Lower lobe of right lung (tissue), 2 donors: ENCODE measurements around the gene AFTPH. TPM values are rescaled to one million over a fixed set of nuclear protein-coding genes. Genes with fewer than 3 reads are reported as not detected.

Experiments used
- ATAC-seq, 2 donors: fragments of 200-7000 bp; cut with Tn5 transposase; one replicate each; pipeline ENCODE4 v1.9.1; 2020 to 2022; ENCODE audit warnings: mild to moderate bottlenecking in 2 of 2, moderate library complexity in 2 of 2
- DNase-seq: peaks from one replicate; pipeline ENCODE4 v3.0.0-alpha.2; 2020
- H3K27ac ChIP-seq: fragments of 200-600 bp; one replicate; pipeline ENCODE4 v1.8.0; 2022
- H3K27me3 ChIP-seq: fragments of 200-600 bp; one replicate; pipeline ENCODE4 v1.8.0; 2022; ENCODE audit warnings: low read depth
- H3K36me3 ChIP-seq: fragments of 200-600 bp; one replicate; pipeline ENCODE4 v1.8.0; 2022; ENCODE audit warnings: mild to moderate bottlenecking
- H3K4me1 ChIP-seq: fragments of 200-600 bp; one replicate; pipeline ENCODE4 v1.8.0; 2022
- H3K4me3 ChIP-seq: fragments of 200-600 bp; one replicate; pipeline ENCODE4 v1.8.0; 2022; ENCODE audit warnings: mild to moderate bottlenecking
- H3K9me3 ChIP-seq: fragments of 200-600 bp; one replicate; pipeline ENCODE4 v1.8.0; 2022
- CTCF ChIP-seq: fragments of 200-600 bp; IDR thresholded peaks from one replicate; pipeline ENCODE4 v1.8.0; 2022; ENCODE audit warnings: antibody characterized with exemption, mild to moderate bottlenecking
- intact Hi-C: fragments of 100-400 bp; cut with DNase I; formaldehyde crosslinking; loops from one replicate; pipeline ENCODE4 v1.11.0; 2022
- total RNA-seq: library from RNA; stranded (reverse); fragmentation: NEBNext Ultra II Directional; extraction: Animal tissue kit (Norgen Biotek cat#: 25700); gene quantifications from one replicate; pipeline ENCODE4 v1.2.1, GENCODE V29; 2021
- donor health status: DM: no; HTN: yes; CAD: no; lungs with severe emphysema.

Gene AFTPH
- total RNA-seq, 1 donor from 2014 or later = 42.6 TPM

DNA sequence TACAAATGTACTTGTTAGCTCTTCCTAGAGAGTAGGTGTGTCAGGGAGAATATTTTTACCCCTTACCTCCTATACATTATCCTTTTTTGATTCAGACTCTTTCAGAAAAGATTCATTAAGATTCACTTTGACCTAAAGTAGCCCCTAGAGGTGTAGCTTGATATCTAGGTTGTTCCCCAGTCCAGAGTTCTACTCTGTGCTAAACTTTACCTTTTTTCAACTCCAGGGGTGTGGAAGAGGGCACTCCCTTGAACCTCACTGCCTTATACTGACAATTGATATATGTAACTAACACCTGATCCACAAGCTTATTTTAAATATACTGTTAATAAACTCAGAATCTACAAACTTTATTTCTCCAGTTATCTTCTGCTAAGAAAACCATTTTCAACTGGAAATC, 30.0 kb downstream of the AFTPH start:
- H3K36me3 ChIP-seq = peaks cover 20% of the 10 kb centered on the region
- no peak for DNase-seq
- H3K9me3 ChIP-seq = no peaks in the 10 kb centered on the region
- no peak for TF ChIP-seq CTCF
- no peaks in the 10 kb centered on the region for H3K27me3 ChIP-seq
- H3K4me1 ChIP-seq = no peaks in the 10 kb centered on the region
- no peak overlapping the region for H3K27ac ChIP-seq
- intact Hi-C loops = no loop called here
- no peak for ATAC-seq
- no peak overlapping the region for H3K4me3 ChIP-seq

DNA sequence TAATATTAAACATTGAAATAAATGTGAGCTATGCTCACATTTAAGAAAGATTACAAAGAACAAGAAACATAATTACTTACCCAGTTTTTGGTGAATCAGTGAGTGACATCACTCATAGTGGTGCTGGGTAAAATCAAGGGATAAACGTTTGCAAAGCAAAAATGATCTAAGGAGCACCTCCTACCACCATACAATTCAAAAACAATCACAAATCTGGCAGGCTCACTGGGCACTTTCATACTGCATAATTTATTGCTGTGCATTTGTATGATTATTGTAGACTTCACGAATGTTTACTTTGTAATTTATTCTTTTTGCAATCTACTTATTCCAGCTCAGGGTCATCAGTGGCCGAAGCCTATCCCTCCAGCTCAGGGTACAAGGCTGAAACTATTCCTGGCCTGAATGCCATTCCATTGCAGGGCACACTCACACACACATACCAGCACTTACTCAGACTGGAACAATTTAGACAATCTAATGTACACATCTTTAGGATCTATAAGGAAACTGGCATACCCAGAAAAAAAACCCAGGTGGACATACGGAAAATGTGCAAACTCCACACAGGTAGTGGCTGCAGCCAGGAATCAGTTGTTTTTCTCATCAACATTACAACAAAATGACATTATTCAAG, 34.4 kb downstream of the AFTPH start:
- no peaks in the 10 kb centered on the region for H3K36me3 ChIP-seq
- no peaks in the 10 kb centered on the region for H3K9me3 ChIP-seq
- ATAC-seq (no peak), DNase-seq (no peak)
- no peaks in the 10 kb centered on the region for H3K4me1 ChIP-seq
- no peak overlapping the region for H3K27ac ChIP-seq
- no peak overlapping the region for H3K4me3 ChIP-seq
- TF ChIP-seq CTCF = no peak
- intact Hi-C loops = no loop called here
- H3K27me3 ChIP-seq = no peaks in the 10 kb centered on the region

GRCh38 chr2:64562148-64562784, 38.1 kb downstream of the AFTPH start:
- no peaks in the 10 kb centered on the region for H3K9me3 ChIP-seq
- TF ChIP-seq CTCF = peak; percentile 42
- peak in 1 of 2 donors; percentile 61 for ATAC-seq
- peaks cover 7% of the 10 kb centered on the region for H3K4me1 ChIP-seq
- no peaks in the 10 kb centered on the region for H3K36me3 ChIP-seq
- H3K4me3 ChIP-seq = no peak overlapping the region
- H3K27me3 ChIP-seq = no peaks in the 10 kb centered on the region
- DNase-seq = no peak
- no peak overlapping the region for H3K27ac ChIP-seq
- intact Hi-C loops = no loop called here

DNA sequence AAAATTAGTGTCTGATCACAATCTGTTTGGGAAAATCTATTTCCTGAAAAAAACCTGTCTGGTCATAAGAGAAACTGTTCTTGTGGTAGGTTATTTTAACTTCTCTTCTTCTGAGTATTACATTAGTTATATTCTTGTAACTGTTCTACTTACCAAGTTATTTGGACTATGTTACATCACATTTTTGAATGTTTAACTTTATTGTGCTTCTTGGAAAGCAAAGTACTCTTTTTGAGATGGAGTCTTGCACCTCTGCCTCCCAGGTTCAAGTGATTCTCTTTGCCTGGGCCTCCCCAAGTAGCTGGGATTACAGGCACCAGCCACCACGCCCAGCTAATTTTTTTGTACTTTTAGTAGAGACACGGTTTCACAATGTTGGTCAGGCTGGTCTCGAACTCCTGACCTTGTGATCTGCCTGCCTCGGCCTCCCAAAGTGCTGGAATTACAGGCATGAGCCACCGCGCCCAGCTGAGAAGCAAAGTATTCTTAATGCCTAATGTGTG, 39.4 kb downstream of the AFTPH start:
- H3K9me3 ChIP-seq = no peaks in the 10 kb centered on the region
- TF ChIP-seq CTCF = no peak
- DNase-seq (no peak), ATAC-seq (no peak)
- H3K27ac ChIP-seq = no peak overlapping the region
- H3K4me3 ChIP-seq = no peak overlapping the region
- peaks cover 3% of the 10 kb centered on the region for H3K36me3 ChIP-seq
- peaks cover 7% of the 10 kb centered on the region for H3K4me1 ChIP-seq
- intact Hi-C loops = no loop called here
- no peaks in the 10 kb centered on the region for H3K27me3 ChIP-seq

DNA sequence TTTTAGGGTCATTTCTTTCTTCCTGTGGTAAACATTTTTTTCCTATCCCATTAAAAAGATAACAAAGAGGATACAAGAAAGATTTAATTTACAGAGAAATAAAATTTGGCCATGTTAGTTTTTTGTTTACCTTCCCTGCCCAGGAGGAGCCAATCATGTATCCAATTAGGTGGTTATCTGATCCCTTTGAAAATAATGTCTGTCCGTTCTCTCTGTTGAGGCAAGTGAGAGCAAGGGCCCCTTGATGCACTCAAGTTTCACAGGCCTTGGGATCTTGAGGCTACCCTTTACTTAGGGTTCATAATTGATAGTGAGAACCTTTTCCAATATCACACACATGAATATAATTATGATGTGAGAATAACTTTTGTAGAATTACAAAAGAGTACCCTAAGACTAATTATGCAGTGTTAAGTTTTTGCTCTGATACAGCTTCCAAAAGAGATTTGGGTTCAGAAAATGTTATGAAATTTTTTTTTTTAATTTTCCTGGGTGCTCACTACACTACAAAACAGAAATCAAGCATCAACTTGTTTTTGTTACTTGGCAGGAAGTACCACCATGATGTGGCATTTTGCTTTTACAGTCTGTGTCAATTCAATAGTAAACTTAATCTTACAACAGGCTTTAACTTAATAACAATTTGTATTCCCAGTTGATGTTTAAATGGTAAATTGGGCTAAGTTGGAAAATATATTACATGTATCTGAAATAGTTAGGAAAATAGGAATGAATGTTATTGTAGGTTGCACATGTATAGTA, 42.0 kb downstream of the AFTPH start:
- H3K27me3 ChIP-seq = no peaks in the 10 kb centered on the region
- TF ChIP-seq CTCF = no peak

More for the DNA sequence above, 42.0 kb downstream of the AFTPH start:
- Histone ChIP-seq H3K9me3 (no peaks in the 10 kb centered on the region), H3K4me1 (peaks cover 7% of the 10 kb centered on the region), H3K4me3 (no peak overlapping the region), H3K27ac (no peak overlapping the region), H3K36me3 (peaks cover 21% of the 10 kb centered on the region)
- DNase-seq = no peak
- no peak for ATAC-seq
- intact Hi-C loops = no loop called here
